Fibroblast of skin of abdomen (primary cell): ENCODE measurements around the gene SHISA5.

ENCODE experiments used
- DNase-seq: peaks from one replicate; pipeline ENCODE4 v3.0.0-alpha.2; 2013

SHISA5 gene

GRCh38 chr3:48456456-48456855 is 47.5 kb downstream of the SHISA5 start:
- no peak for DNase-seq

GRCh38 chr3:48451270-48451669 is 52.7 kb downstream of the SHISA5 start:
- DNase-seq, result no peak

- peak; percentile 81 for DNase-seq
Measured at GRCh38 chr3:48446425-48447193, 57.4 kb downstream of the SHISA5 start, which contains the start of gene ATRIP. Gene ATRIP, plus strand, starts transcription at chr3:48446737. Its CDS starts 109 bp downstream, at chr3:48446846.

GRCh38 chr3:48446043-48446424 is 57.9 kb downstream of the SHISA5 start:
- DNase-seq, result no peak

GRCh38 chr3:48445277-48445882 is 58.6 kb downstream of the SHISA5 start:
- no peak for DNase-seq

- DNase-seq, result no peak
Measured at GRCh38 chr3:48441940-48442339, 62.0 kb downstream of the SHISA5 start.

- no peak for DNase-seq
Measured at GRCh38 chr3:48440590-48440958, 63.4 kb downstream of the SHISA5 start.

GRCh38 chr3:48439820-48440589 is 64.0 kb downstream of the SHISA5 start, which contains the start of the genes CCDC51 and TMA7:
Gene CCDC51, minus strand, starts transcription at chr3:48440119. Its CDS starts 4,991 bp downstream, at chr3:48435128.
Gene TMA7, plus strand, starts transcription at chr3:48440257. Its CDS starts 40 bp downstream, at chr3:48440297.
- DNase-seq, result peak; percentile 94

GRCh38 chr3:48437812-48438211 is 66.2 kb downstream of the SHISA5 start:
- no peak for DNase-seq

- DNase-seq, result no peak
Measured at GRCh38 chr3:48436855-48437254, 67.1 kb downstream of the SHISA5 start.

- no peak for DNase-seq
Measured at GRCh38 chr3:48436477-48436787, 67.5 kb downstream of the SHISA5 start.

GRCh38 chr3:48435774-48436476 is 68.0 kb downstream of the SHISA5 start:
- DNase-seq, result peak; percentile 74

- no peak for DNase-seq
Measured at GRCh38 chr3:48435223-48435595, 68.8 kb downstream of the SHISA5 start.

- DNase-seq, result no peak
Measured at GRCh38 chr3:48434591-48435222, 69.3 kb downstream of the SHISA5 start.

GRCh38 chr3:48433472-48434118 is 70.4 kb downstream of the SHISA5 start:
- no peak for DNase-seq

GRCh38 chr3:48432411-48433371 is 71.3 kb downstream of the SHISA5 start:
- no peak for DNase-seq

GRCh38 chr3:48431224-48432029 is 72.5 kb downstream of the SHISA5 start:
- no peak for DNase-seq

GRCh38 chr3:48430708-48431101 is 73.3 kb downstream of the SHISA5 start:
- no peak for DNase-seq

- DNase-seq, result peak; percentile 64
Measured at GRCh38 chr3:48429960-48430707, 73.8 kb downstream of the SHISA5 start, which contains the start of gene PLXNB1. Gene PLXNB1, minus strand, starts transcription at chr3:48430086. Its CDS starts 5,475 bp downstream, at chr3:48424611.
